DOHH2 (cell line): Measurements from ENCODE around the gene ARSD.

Source experiments
- H3F3A ChIP-seq: fragments of 200-600 bp; sonication (generic), shearing (Covaris generic); 2 replicates; pipeline ENCODE4 v1.6.0; 2016; ENCODE audit warnings: antibody characterized with exemption, mild to moderate bottlenecking; ENCODE audit not compliant: control insufficient read depth, insufficient read depth
- H3K27ac ChIP-seq: fragments of 200-600 bp; sonication (generic); 2 replicates; pipeline ENCODE4 v1.5.1; 2014; ENCODE audit warnings: low read depth, mild to moderate bottlenecking, low read length, moderate library complexity
- H3K27me3 ChIP-seq: fragments of 200-600 bp; sonication (generic); 2 replicates; pipeline ENCODE4 v1.6.1; 2014; ENCODE audit warnings: mild to moderate bottlenecking, low read length, mixed read lengths; ENCODE audit not compliant: control insufficient read depth
- H3K36me3 ChIP-seq: fragments of 200-600 bp; sonication (generic); 2 replicates; pipeline ENCODE4 v1.6.1; 2014; ENCODE audit warnings: mild to moderate bottlenecking, low read length, moderate library complexity, mixed read lengths; ENCODE audit not compliant: control insufficient read depth
- H3K4me1 ChIP-seq: fragments of 200-600 bp; sonication (generic); 2 replicates; pipeline ENCODE4 v1.6.1; 2014; ENCODE audit warnings: mild to moderate bottlenecking, low read length, mixed read lengths; ENCODE audit not compliant: control insufficient read depth
- H3K4me2 ChIP-seq: fragments of 200-600 bp; sonication (generic); 2 replicates; pipeline ENCODE4 v1.6.0; 2014; ENCODE audit warnings: mild to moderate bottlenecking, low read length, moderate library complexity
- H3K4me3 ChIP-seq: fragments of 200-600 bp; sonication (generic); 2 replicates; pipeline ENCODE4 v1.5.1; 2014; ENCODE audit warnings: mild to moderate bottlenecking, low read length, mixed read lengths
- H3K79me2 ChIP-seq: fragments of 200-600 bp; sonication (generic); 2 replicates; pipeline ENCODE4 v1.6.1; 2014; ENCODE audit warnings: mild to moderate bottlenecking, low read length, mixed read lengths; ENCODE audit not compliant: control insufficient read depth
- H3K9me2 ChIP-seq: fragments of 200-600 bp; sonication (generic); replicated peaks from 2 replicates; pipeline ENCODE4 v1.6.1; 2014; ENCODE audit warnings: mild to moderate bottlenecking, low read length, mixed read lengths; ENCODE audit not compliant: control insufficient read depth
- H3K9me3 ChIP-seq: fragments of 200-600 bp; sonication (generic); 2 replicates; pipeline ENCODE4 v1.6.1; 2014; ENCODE audit warnings: antibody characterized with exemption, low read length, mixed read lengths; ENCODE audit not compliant: control insufficient read depth, insufficient read depth
- H4K20me1 ChIP-seq: fragments of 200-600 bp; sonication (generic); 2 replicates; pipeline ENCODE4 v1.6.0; 2014; ENCODE audit warnings: low read depth, mild to moderate bottlenecking, antibody characterized with exemption, low read length, moderate library complexity; ENCODE audit not compliant: control insufficient read depth, insufficient read depth
- EZH2phosphoT487 ChIP-seq: fragments of 200-600 bp; sonication (generic); IDR thresholded peaks from 2 replicates; pipeline ENCODE4 v1.6.1; 2017; ENCODE audit warnings: borderline replicate concordance, mild to moderate bottlenecking, antibody characterized with exemption, low read length, moderate library complexity, mixed read lengths
- TF ChIP-seq, protein P1 (sequence below): fragments of 200-600 bp; sonication (generic); IDR thresholded peaks from one replicate; pipeline ENCODE4 v1.5.1; 2014; ENCODE audit warnings: antibody characterized with exemption, mild to moderate bottlenecking, low read depth, low read length; ENCODE audit not compliant: poor library complexity, severe bottlenecking

ARSD gene

DNA sequence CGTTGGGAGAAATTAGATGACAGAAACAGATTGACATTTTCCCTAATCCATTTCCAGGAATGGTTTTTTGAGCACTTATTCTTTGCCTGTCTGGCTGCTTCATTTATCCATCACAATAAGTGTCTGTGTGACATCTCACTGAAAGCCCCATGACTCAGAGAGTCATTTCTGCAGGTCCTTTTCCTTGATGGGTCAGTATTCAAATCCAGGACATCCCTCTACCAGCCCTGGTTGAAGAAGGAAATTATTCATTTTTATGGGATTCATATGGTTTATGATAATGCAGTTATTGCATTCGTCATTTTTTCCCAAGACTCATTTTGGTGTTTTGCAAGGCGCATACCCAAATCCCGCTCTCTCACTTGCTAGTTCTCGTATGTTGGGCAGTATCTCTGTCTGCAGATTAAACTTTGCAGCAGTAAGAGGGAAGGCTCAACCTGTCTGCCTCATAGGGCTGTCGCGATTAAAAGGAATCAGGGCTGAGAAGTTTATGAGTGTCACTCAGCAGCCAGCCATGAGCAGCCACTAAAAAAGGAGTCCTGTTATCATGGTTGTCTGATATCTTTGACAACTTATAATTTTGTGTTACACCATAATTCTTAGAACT, 56.4 kb downstream of the ARSD start:
- Histone ChIP-seq H3K27ac (no peak overlapping the region), H3K4me1 (no peaks in the 10 kb centered on the region), H3F3A (no peaks in the 10 kb centered on the region), H3K9me3 (no peaks in the 10 kb centered on the region), H3K36me3 (no peaks in the 10 kb centered on the region), H3K4me2 (no peak overlapping the region), H3K27me3 (no peaks in the 10 kb centered on the region), H3K9me2 (no peaks in the 10 kb centered on the region), H4K20me1 (no peaks in the 10 kb centered on the region), H3K4me3 (no peak overlapping the region), H3K79me2 (no peaks in the 10 kb centered on the region)
- TF ChIP-seq, protein P1, sequence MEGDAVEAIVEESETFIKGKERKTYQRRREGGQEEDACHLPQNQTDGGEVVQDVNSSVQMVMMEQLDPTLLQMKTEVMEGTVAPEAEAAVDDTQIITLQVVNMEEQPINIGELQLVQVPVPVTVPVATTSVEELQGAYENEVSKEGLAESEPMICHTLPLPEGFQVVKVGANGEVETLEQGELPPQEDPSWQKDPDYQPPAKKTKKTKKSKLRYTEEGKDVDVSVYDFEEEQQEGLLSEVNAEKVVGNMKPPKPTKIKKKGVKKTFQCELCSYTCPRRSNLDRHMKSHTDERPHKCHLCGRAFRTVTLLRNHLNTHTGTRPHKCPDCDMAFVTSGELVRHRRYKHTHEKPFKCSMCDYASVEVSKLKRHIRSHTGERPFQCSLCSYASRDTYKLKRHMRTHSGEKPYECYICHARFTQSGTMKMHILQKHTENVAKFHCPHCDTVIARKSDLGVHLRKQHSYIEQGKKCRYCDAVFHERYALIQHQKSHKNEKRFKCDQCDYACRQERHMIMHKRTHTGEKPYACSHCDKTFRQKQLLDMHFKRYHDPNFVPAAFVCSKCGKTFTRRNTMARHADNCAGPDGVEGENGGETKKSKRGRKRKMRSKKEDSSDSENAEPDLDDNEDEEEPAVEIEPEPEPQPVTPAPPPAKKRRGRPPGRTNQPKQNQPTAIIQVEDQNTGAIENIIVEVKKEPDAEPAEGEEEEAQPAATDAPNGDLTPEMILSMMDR = no peak
- no peak for TF ChIP-seq EZH2phosphoT487

DNA sequence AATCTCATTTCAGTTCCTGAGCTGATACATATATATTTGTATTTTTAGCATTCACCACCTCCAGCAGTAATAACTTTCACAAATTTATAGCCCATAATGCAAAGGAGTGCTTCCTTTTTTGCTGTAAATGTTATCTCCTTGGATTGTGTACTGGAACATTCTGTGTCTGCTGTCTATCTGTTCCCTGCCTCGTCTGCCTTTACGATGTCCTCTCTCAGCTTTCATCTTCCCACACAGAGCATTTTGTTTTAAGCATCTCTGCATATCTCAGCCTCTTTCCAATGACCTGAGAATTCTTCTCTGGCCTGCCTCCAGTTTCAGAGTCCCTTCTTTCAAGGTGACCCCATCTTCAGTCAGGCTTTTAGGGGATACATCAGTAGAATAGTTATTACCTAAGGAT, 57.3 kb downstream of the ARSD start:
- H3K27ac ChIP-seq = no peak overlapping the region
- H3K4me1 ChIP-seq = no peaks in the 10 kb centered on the region
- no peaks in the 10 kb centered on the region for H3F3A ChIP-seq
- H3K36me3 ChIP-seq = no peaks in the 10 kb centered on the region
- H3K27me3 ChIP-seq = no peaks in the 10 kb centered on the region
- H3K9me2 ChIP-seq = no peaks in the 10 kb centered on the region
- no peak overlapping the region for H3K4me3 ChIP-seq
- no peaks in the 10 kb centered on the region for H3K9me3 ChIP-seq
- H4K20me1 ChIP-seq = no peaks in the 10 kb centered on the region
- no peak overlapping the region for H3K4me2 ChIP-seq
- no peaks in the 10 kb centered on the region for H3K79me2 ChIP-seq
- no peak for TF ChIP-seq EZH2phosphoT487
- TF ChIP-seq, protein P1 = no peak

DNA sequence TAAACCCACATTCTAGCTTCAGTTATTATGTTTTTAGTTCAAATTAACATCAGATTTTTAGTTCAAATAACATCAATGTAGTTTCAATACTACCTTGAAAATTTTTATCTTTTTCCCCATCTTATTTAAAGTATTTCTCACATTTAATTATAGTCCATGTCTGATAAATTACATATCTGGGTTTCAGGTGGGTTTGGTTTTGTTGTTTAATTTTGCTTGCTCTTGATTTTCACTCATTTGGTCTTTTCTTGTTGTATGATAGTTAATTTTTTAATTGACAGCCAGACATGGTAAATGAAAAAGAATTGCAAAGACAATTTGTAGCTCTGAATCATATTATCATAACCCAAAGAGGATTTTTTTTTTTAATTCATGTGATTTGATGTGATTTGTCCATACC, 58.5 kb downstream of the ARSD start:
- no peak overlapping the region for H3K4me3 ChIP-seq
- H3K9me3 ChIP-seq = no peaks in the 10 kb centered on the region
- no peaks in the 10 kb centered on the region for H3K9me2 ChIP-seq
- no peak for TF ChIP-seq EZH2phosphoT487
- TF ChIP-seq, protein P1 = no peak
- H3F3A ChIP-seq = no peaks in the 10 kb centered on the region
- no peak overlapping the region for H3K27ac ChIP-seq
- no peaks in the 10 kb centered on the region for H3K79me2 ChIP-seq
- H4K20me1 ChIP-seq = no peaks in the 10 kb centered on the region
- no peaks in the 10 kb centered on the region for H3K27me3 ChIP-seq
- H3K4me2 ChIP-seq = no peak overlapping the region
- no peaks in the 10 kb centered on the region for H3K36me3 ChIP-seq
- no peaks in the 10 kb centered on the region for H3K4me1 ChIP-seq
